ENCODE results near the gene RAI14.

- TF ChIP-seq CTCF (conservative IDR thresholded peaks at IDR 0.05; ENCODE audit: low read length), result no peak
- no peak for TF ChIP-seq EZH2phosphoT487 (IDR thresholded peaks at IDR 0.05; ENCODE audit: borderline replicate concordance, low read depth, low read length)
These were observed 191.4 kb downstream of the RAI14 start for GRCh38 chr5:34847552-34847951.
